ENCODE measurements around the gene SLC9A3.

Gene SLC9A3

DNA sequence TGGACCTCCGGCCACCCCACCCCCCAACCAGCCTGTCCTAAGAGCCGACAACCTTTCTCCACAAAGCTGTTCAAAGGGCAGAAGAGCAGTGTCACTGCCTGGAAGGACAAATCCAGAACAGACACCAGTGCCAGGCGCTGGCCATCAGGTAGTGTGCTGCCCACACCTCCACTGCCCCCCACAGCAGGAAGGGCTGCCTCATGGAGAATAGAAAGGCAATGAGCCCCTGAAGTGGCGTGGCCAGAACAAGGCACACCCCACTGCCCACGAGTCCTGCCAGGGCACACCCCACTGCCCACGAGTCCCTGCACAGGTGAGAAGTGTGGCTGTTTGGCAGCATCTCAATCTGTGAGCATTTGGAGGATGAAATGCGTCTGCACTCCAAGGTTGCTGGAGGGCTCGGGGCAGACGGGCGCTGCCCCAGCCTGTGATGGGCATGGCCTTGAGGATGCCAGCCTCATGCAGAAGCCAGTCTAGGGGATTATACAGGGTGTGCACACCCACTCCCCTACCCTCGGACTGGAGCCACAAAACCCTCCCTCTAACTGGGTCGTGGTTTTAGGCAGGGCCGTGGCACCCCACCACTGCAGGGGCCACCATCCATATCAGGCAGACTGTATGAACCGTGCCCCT, 2.3 kb upstream of the SLC9A3 start:
- peak overlapping the region; percentile 45 for H3K4me2 ChIP-seq
- peaks cover 99% of the 10 kb centered on the region for H3K27me3 ChIP-seq
- H3K36me3 ChIP-seq = no peaks in the 10 kb centered on the region
- H4K20me1 ChIP-seq = peaks cover 63% of the 10 kb centered on the region
- TF ChIP-seq Cebpa-rat (IDR thresholded peaks at IDR 0.05) = no peak
- peaks cover 61% of the 10 kb centered on the region for H3K4me1 ChIP-seq
- no peak overlapping the region for H3K9ac ChIP-seq
- no peaks in the 10 kb centered on the region for H3K9me3 ChIP-seq
- no peak overlapping the region for H3K4me3 ChIP-seq
- H3K27ac ChIP-seq = no peak overlapping the region

DNA sequence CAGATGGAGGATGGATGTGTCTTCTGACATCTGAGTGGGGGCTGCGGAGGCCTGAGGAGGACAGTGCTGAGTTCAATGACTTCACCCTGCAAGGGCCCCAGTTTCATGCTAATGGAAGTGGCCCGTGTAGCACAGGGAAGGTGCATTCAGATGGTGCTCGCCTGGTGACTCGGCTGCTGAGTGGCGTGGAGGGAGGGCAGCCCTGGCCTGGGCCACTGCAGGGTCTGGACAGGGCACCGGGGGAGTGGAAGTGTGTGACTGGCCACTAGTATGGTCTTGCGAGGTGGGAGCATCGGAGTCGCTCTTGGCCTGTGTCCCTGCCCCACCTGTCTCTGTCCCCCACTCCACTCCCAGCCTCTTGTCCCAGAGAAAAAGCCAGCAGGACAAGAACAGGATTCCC, 1.7 kb upstream of the SLC9A3 start:
- no peak for TF ChIP-seq Cebpa-rat (IDR thresholded peaks at IDR 0.05)
- peaks cover 99% of the 10 kb centered on the region for H3K27me3 ChIP-seq
- H3K27ac ChIP-seq = no peak overlapping the region
- H3K9me3 ChIP-seq = no peaks in the 10 kb centered on the region
- peaks cover 58% of the 10 kb centered on the region for H4K20me1 ChIP-seq
- H3K4me3 ChIP-seq = no peak overlapping the region
- peaks cover 61% of the 10 kb centered on the region for H3K4me1 ChIP-seq
- no peaks in the 10 kb centered on the region for H3K36me3 ChIP-seq
- no peak overlapping the region for H3K4me2 ChIP-seq
- H3K9ac ChIP-seq = no peak overlapping the region

DNA sequence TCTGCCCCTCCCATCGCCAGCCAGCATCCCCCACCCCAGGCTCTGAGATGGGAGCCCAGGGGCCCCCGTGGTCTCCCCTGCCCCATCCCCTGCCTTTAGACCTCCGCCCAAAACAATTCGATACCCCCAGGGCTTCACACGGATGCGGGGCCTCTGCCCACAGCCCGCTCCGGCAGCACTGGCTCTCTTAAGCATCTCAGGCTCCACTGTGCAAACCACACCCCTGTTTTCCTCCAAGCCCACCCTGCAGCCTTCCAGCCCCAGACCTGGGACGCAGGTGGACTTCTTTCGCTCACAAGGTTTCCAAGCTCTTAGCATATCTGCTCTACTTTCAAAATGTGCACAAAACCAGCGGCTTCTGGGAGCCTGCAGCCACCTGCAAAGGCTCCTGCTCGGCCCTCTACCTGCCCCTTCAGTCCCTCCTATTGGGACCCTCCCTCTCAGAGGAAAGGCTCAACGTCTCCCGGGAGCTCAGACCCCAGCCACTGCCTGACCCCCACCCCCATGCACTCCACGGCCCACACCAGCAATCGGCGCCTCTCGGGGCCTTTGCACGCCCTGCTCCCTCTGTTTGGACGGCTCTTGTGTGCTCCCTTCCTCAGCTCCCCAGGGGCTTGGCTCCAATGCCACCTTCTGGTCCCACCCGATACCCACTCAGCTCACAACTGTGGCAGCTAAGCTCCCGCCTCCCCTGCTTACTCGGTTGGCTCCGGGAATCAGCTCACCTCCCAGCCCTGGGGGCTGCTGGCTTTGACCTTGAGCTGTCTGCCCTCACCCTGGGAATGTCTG, 918 bp upstream of the SLC9A3 start:
- Histone ChIP-seq H3K27ac (no peak overlapping the region), H4K20me1 (peaks cover 52% of the 10 kb centered on the region), H3K9ac (no peak overlapping the region), H3K4me2 (no peak overlapping the region), H3K36me3 (no peaks in the 10 kb centered on the region), H3K27me3 (peaks cover 94% of the 10 kb centered on the region), H3K4me3 (no peak overlapping the region), H3K4me1 (peaks cover 61% of the 10 kb centered on the region), H3K9me3 (no peaks in the 10 kb centered on the region)
- no peak for TF ChIP-seq Cebpa-rat (IDR thresholded peaks at IDR 0.05)

DNA sequence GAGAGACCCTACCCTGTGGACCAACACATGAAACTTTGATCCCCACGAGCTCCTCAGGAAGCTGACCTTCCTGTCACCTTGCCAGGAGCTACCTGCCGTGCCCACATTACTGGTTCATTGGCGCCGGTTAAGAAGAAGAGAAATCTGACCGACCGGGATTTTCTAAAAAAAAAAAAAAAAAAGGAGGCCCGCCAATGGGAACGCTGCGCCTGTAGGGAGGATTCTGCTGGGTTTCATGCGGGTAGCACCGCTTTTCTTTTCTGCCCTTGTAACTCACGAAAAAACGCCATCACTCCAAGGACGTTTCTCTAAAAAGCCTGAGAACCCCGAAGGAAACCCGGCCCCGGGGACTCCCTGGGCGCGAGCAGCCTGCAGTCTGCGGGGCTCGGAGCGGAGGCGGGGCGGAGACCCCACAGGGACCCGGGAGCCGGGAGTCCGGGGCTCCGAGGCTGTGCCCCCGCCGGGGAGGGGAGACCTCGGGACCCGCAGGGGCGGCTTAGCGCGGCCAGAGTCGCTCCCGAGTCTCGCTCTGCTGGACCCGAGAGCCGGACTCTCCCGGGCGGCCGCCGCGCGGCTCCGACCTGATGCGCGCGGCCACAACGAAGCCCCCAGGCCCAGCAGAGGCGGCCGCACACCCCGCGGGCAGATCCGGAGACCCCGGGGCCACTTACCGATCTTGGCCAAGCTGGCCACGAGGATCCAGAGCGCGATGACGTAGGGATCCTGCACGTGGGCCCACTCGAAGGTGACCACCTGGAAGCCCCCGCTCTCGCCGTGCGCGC, 617 bp downstream of the SLC9A3 start:
- Histone ChIP-seq H3K4me2 (no peak overlapping the region), H3K27me3 (peaks cover 78% of the 10 kb centered on the region), H3K27ac (no peak overlapping the region), H3K9ac (no peak overlapping the region), H3K36me3 (no peaks in the 10 kb centered on the region), H3K4me3 (0 out of 2 replicates have a peak overlapping the region, but pooled peaks have one; percentile 25), H3K9me3 (no peaks in the 10 kb centered on the region), H3K4me1 (peaks cover 51% of the 10 kb centered on the region), H4K20me1 (peaks cover 38% of the 10 kb centered on the region; the same call in 1 of the 2 replicates)
- no peak for TF ChIP-seq Cebpa-rat (IDR thresholded peaks at IDR 0.05)

DNA sequence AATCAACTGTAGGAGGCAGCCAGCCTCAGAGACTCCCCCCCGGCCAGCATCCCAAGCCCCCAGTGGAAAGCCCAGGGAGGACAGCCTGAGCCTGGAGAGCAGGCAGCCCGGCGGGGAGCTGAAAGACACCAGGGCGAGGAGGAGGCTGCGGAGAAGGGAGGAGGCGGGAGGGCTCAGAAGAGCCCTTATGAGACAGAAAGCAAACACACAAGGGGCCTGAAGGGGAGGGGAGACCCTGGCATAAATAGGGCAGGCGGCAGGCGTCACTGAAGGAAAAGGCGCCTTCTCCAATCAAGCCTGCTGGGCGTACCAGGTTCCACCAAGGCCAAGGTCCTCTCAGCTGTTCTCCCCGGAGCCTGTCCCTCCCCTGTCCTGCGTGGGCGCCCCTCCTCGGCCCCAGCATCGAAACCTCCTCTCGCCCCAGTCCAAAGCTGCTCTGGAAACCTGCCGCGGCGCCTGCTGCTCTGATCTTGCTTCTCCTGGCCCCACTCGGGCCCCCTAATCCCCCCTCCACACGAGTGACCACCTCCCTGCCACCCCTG, 1.3 kb downstream of the SLC9A3 start:
- no peak for TF ChIP-seq Cebpa-rat (IDR thresholded peaks at IDR 0.05)
- no peak overlapping the region for H3K4me3 ChIP-seq
- H3K9ac ChIP-seq = no peak overlapping the region
- H3K27ac ChIP-seq = no peak overlapping the region
- H3K36me3 ChIP-seq = no peaks in the 10 kb centered on the region
- peaks cover 73% of the 10 kb centered on the region for H3K27me3 ChIP-seq
- peaks cover 38% of the 10 kb centered on the region; the same call in 1 of the 2 replicates for H4K20me1 ChIP-seq
- H3K9me3 ChIP-seq = no peaks in the 10 kb centered on the region
- no peak overlapping the region for H3K4me2 ChIP-seq
- peaks cover 51% of the 10 kb centered on the region for H3K4me1 ChIP-seq

DNA sequence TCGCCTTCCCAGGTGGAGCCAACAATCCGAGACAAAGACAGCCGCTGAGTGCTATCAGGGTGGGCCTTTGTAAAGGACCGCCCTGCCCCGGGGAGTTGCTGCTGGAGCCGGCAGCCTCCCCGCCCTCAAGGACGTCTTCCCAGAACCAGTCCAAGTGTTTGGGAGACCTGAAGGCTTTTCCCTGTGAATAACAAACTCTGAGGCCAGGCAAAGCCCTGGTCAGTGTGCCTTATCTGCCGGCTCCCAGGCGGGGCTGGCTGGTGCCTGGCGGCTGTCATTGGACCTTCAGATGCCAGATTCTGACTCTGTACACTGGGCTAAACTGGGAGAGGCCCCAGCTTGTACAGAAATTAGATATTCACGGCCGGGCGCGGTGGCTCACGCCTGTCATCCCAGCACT, 2.1 kb downstream of the SLC9A3 start:
- H3K4me2 ChIP-seq = peak overlapping the region; percentile 72
- no peak for TF ChIP-seq Cebpa-rat (IDR thresholded peaks at IDR 0.05)
- H3K27me3 ChIP-seq = peaks cover 64% of the 10 kb centered on the region
- no peaks in the 10 kb centered on the region for H3K9me3 ChIP-seq
- peaks cover 42% of the 10 kb centered on the region for H3K4me1 ChIP-seq
- peaks cover 37% of the 10 kb centered on the region; the same call in 1 of the 2 replicates for H4K20me1 ChIP-seq
- no peak overlapping the region for H3K27ac ChIP-seq
- no peak overlapping the region for H3K4me3 ChIP-seq
- no peaks in the 10 kb centered on the region for H3K36me3 ChIP-seq
- no peak overlapping the region for H3K9ac ChIP-seq

DNA sequence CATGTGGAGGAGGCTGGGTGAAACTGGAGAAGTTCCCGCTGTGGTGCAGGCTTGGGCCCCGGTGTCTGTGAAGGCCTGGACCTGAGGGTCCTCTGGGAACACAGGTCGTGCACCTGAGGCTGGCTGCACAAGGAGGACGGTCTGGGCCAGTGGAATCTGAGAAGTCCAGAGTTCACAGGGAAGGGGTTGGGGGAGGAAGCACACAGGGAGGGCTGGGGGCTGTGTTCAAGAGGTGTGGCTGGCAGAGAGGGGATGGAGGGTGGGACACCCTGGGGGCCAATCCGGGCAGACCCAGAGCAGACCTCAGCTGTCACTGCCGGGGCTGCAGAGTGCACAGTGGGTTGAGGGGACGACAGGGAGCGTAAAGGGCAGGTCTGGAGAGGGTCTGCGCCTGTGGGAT, 2.6 kb downstream of the SLC9A3 start:
- Histone ChIP-seq H3K36me3 (no peaks in the 10 kb centered on the region), H4K20me1 (peaks cover 32% of the 10 kb centered on the region; the same call in 1 of the 2 replicates), H3K4me3 (no peak overlapping the region), H3K27ac (no peak overlapping the region), H3K9ac (no peak overlapping the region), H3K4me2 (peak overlapping the region; percentile 72), H3K4me1 (peaks cover 38% of the 10 kb centered on the region), H3K27me3 (peaks cover 60% of the 10 kb centered on the region), H3K9me3 (no peaks in the 10 kb centered on the region)
- no peak for TF ChIP-seq Cebpa-rat (IDR thresholded peaks at IDR 0.05)

DNA sequence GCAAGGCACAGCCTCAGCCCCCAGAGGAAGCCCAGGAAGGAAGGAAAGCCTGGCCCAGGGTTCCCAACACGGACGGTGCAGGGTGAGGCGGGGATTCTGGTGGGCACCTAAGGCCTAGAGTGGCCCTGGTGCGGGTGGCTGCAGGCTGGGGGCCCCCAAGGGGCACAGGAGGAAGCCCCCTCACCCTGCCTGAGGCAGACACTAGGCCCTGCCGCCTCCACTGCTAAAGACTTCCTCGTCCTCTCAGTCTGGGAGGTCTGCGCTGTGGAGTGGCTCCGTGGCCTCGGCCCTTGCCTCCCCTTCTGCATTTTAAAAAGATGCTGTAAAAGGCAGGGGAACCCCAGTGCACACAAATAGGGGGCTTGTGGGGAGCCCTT, 3.4 kb downstream of the SLC9A3 start:
- no peaks in the 10 kb centered on the region for H3K36me3 ChIP-seq
- peak overlapping the region; percentile 72 for H3K4me2 ChIP-seq
- peaks cover 34% of the 10 kb centered on the region for H3K4me1 ChIP-seq
- no peak overlapping the region for H3K4me3 ChIP-seq
- 0 out of 2 replicates have a peak overlapping the region, but pooled peaks have one; percentile 35 for H3K9ac ChIP-seq
- no peaks in the 10 kb centered on the region for H3K9me3 ChIP-seq
- peaks cover 24% of the 10 kb centered on the region; the same call in 1 of the 2 replicates for H4K20me1 ChIP-seq
- peaks cover 51% of the 10 kb centered on the region for H3K27me3 ChIP-seq
- TF ChIP-seq Cebpa-rat (IDR thresholded peaks at IDR 0.05) = no peak
- no peak overlapping the region for H3K27ac ChIP-seq

DNA sequence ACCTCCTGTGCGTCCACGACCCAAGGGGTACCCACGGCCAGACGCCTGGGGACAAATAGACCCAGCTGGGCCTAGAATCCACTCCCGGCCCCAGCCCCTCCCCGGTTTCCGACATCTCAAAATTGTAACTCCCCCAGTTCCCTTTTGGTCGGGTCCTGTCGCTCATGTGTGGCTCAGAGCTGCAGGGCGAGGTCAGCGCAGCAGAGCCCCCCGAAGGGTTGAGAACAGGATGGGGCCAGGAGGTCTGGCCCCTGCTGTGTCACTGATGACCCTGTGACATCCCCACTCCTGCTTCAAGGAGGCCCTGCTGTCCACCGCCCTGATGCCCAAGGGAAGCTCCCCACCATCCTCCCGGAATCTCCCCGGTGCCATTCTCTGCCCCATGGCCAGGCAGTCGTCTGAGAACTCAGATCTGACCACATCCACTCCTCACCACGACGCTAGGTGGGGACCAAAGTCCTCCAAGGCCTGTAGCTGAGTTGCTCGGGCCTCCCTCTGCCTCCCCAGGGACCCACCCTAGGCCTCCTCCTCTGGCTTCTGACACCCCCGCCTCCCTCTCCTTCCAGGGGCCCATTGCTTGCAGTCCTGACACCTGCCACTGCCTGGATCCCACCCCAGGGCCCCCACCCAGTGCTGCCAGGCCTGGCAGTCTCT, 3.9 kb downstream of the SLC9A3 start:
- Histone ChIP-seq H3K36me3 (no peaks in the 10 kb centered on the region), H3K9me3 (no peaks in the 10 kb centered on the region), H3K4me1 (peaks cover 34% of the 10 kb centered on the region), H3K9ac (0 out of 2 replicates have a peak overlapping the region, but pooled peaks have one; percentile 35), H3K27me3 (peaks cover 46% of the 10 kb centered on the region), H3K27ac (no peak overlapping the region), H4K20me1 (peaks cover 22% of the 10 kb centered on the region; the same call in 1 of the 2 replicates), H3K4me2 (peak overlapping the region; percentile 72), H3K4me3 (no peak overlapping the region)
- TF ChIP-seq Cebpa-rat (IDR thresholded peaks at IDR 0.05) = no peak

All from BLaER1 (cell line).